Measurements from ENCODE around the gene CABP7. TPM values are rescaled to one million over a fixed set of nuclear protein-coding genes. Genes with fewer than 3 reads are reported as not detected.

Gene CABP7
- total and polyA plus RNA-seq, 2 donors (not counting 3 experiments of a cell fraction or from before 2014, with no cell fraction given) = not detected

DNA sequence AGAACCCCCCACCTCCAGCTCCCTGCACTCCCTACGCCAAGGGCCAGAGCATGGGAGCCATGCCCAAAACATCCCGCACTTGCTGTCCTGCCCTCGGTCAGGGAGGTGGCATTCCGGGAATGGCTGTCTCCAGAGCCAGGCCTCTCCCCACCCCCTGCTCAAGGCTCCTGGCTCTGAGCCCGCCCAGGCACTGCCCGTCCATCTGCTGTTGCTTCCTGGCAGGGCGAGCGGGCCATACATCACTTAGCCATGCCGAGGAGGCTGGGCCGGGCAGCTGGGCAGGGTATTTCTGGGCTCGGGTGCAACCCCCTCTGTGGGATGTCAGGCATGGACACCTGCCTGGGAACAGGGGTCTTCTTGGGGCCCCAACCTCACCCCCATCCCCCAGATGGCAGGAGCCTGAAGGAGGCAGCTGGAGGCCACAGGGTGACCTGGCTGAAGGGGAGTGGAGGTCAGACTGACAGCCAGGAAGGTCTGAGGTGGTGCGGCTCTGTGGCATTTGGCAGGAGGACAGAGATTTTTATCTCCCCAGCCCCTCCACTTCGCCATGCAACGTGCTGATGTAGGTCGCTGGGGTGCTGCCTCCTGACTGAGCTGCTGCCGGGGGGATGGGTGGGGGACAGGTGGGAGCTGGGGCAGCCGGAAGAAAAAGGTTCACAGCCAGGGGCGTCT lies 8.7 kb upstream of the CABP7 start:
- H3K9ac ChIP-seq (replicated peaks; ENCODE audit: extremely low read depth, insufficient read depth, low read length) = no peak overlapping the region
- ChIA-PET POLR2A (no interaction called here), CTCF (interaction anchor here (1.0 to 1.4 kb wide), 4 partner anchors 11 to 378 kb away, joined by 3 to 5 read pairs (median 3); no protein-coding TSS in a partner anchor)
- no peak overlapping the region for H2AFZ ChIP-seq (ENCODE audit: low read depth, low read length)
- BruUV-seq (replicated peaks) = no TSS peak
- H3K79me2 ChIP-seq (ENCODE audit: control insufficient read depth, insufficient read depth, low read length) = no peaks in the 10 kb centered on the region
- DNase-seq (ENCODE audit: low read depth, low spot score) (no peak), FAIRE-seq (no peak)
- no peak overlapping the region for H3K27ac ChIP-seq (ENCODE audit: insufficient read depth, low read depth, low read length)
- no peak overlapping the region for H3K4me2 ChIP-seq (ENCODE audit: insufficient read depth, low read length)
- intact Hi-C loops (cut with micrococcal nuclease) (loop anchor here (10.0 kb wide), 1 partner anchor 236 kb away; no protein-coding TSS in a partner anchor), dilution Hi-C loops (cut with MboI; ENCODE audit: extremely low pct_ligation_motif_present, low sequenced_read_pairs) (no loop called here)
- H3K9me3 ChIP-seq (replicated peaks; ENCODE audit: control insufficient read depth, insufficient read depth, low read length) = no peaks in the 10 kb centered on the region
- peaks cover 0 to under 1% of the 10 kb centered on the region in 2 experiments for H3K27me3 ChIP-seq (ENCODE audit: control insufficient read depth in 2 of 2, insufficient read depth in 2 of 2, low read length in 2 of 2)
- no peaks in the 10 kb centered on the region for H3K4me1 ChIP-seq (ENCODE audit: control insufficient read depth, extremely low read depth, insufficient read depth, low read length)
- H3K9me1 ChIP-seq (replicated peaks; ENCODE audit: control insufficient read depth, extremely low read depth, insufficient read depth, low read length) = no peaks in the 10 kb centered on the region
- no peaks in the 10 kb centered on the region for H3K36me3 ChIP-seq (ENCODE audit: control insufficient read depth in 2 of 2, extremely low read depth in 1 of 2, insufficient read depth in 2 of 2, low read length in 2 of 2)
- H3K4me3 ChIP-seq (replicated peaks in 1 of 3; ENCODE audit: insufficient read depth in 1 of 3, low read depth in 1 of 3, low read length in 3 of 3) = no peak overlapping the region
- H4K20me1 ChIP-seq (replicated peaks; ENCODE audit: control insufficient read depth, extremely low read depth, insufficient read depth, low read length) = no peaks in the 10 kb centered on the region
- TF ChIP-seq POLR2A (IDR thresholded peaks at IDR 0.05; ENCODE audit: low read depth, low read length) (no peak), POLR2AphosphoS5 (IDR thresholded peaks at IDR 0.05; ENCODE audit: insufficient read depth, low read depth, low read length) (no peak), FOS (IDR thresholded peaks at IDR 0.05; ENCODE audit: borderline replicate concordance, insufficient read depth, low read length) (no peak), JUN (IDR thresholded peaks at IDR 0.05; ENCODE audit: borderline replicate concordance, insufficient read depth, insufficient read length, low read depth) (no peak), EZH2 (IDR thresholded peaks at IDR 0.05; ENCODE audit: borderline replicate concordance, low read depth, low read length, severe bottlenecking) (no peak), GATA2 (IDR thresholded peaks at IDR 0.05; ENCODE audit: insufficient read depth, insufficient read length, low read depth, low read length) (no peak), MYC (IDR thresholded peaks at IDR 0.05; ENCODE audit: low read depth, low read length) (no peak)
- TF ChIP-seq, protein P1, sequence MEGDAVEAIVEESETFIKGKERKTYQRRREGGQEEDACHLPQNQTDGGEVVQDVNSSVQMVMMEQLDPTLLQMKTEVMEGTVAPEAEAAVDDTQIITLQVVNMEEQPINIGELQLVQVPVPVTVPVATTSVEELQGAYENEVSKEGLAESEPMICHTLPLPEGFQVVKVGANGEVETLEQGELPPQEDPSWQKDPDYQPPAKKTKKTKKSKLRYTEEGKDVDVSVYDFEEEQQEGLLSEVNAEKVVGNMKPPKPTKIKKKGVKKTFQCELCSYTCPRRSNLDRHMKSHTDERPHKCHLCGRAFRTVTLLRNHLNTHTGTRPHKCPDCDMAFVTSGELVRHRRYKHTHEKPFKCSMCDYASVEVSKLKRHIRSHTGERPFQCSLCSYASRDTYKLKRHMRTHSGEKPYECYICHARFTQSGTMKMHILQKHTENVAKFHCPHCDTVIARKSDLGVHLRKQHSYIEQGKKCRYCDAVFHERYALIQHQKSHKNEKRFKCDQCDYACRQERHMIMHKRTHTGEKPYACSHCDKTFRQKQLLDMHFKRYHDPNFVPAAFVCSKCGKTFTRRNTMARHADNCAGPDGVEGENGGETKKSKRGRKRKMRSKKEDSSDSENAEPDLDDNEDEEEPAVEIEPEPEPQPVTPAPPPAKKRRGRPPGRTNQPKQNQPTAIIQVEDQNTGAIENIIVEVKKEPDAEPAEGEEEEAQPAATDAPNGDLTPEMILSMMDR (IDR thresholded peaks at IDR 0.05; ENCODE audit: extremely low read depth in 1 of 2, insufficient read depth in 1 of 2, low read depth in 1 of 2, low read length in 2 of 2) = no peak
- TF ChIP-seq, protein P2, sequence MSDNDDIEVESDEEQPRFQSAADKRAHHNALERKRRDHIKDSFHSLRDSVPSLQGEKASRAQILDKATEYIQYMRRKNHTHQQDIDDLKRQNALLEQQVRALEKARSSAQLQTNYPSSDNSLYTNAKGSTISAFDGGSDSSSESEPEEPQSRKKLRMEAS (IDR thresholded peaks at IDR 0.05; ENCODE audit: insufficient read depth, insufficient read length) = no peak

Measured in endothelial cell of umbilical vein (primary cell).